HG02852 (cell line): ENCODE measurements around the gene ZC2HC1C.

Source experiments
- ATAC-seq: cut with Tn5 transposase; IDR thresholded peaks from one replicate; pipeline ENCODE4 v1.9.1; 2021; ENCODE audit warnings: mild to moderate bottlenecking, moderate library complexity; ENCODE audit not compliant: unreplicated experiment

The ZC2HC1C gene

GRCh38 chr14:75128596-75128990 lies 59.2 kb downstream of the ZC2HC1C start:
- ATAC-seq = no peak
